ENCODE data around the gene ATP2C2. TPM values are rescaled to one million over a fixed set of nuclear protein-coding genes. Genes with fewer than 3 reads are reported as not detected.

The ATP2C2 gene, protein sequence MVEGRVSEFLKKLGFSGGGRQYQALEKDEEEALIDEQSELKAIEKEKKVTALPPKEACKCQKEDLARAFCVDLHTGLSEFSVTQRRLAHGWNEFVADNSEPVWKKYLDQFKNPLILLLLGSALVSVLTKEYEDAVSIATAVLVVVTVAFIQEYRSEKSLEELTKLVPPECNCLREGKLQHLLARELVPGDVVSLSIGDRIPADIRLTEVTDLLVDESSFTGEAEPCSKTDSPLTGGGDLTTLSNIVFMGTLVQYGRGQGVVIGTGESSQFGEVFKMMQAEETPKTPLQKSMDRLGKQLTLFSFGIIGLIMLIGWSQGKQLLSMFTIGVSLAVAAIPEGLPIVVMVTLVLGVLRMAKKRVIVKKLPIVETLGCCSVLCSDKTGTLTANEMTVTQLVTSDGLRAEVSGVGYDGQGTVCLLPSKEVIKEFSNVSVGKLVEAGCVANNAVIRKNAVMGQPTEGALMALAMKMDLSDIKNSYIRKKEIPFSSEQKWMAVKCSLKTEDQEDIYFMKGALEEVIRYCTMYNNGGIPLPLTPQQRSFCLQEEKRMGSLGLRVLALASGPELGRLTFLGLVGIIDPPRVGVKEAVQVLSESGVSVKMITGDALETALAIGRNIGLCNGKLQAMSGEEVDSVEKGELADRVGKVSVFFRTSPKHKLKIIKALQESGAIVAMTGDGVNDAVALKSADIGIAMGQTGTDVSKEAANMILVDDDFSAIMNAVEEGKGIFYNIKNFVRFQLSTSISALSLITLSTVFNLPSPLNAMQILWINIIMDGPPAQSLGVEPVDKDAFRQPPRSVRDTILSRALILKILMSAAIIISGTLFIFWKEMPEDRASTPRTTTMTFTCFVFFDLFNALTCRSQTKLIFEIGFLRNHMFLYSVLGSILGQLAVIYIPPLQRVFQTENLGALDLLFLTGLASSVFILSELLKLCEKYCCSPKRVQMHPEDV
- total RNA-seq (2021) (not detected in 2 replicates), Bru-seq, nascent RNA (percentile 2 among the genes with signal in this experiment), BruChase-seq, experiment 1, labeled RNA remaining after a 2-hour chase (percentile 4 among the genes with signal in this experiment), BruChase-seq, experiment 2, labeled RNA remaining after a 6-hour chase (not detected)
- long read RNA-seq: 0 reads

DNA sequence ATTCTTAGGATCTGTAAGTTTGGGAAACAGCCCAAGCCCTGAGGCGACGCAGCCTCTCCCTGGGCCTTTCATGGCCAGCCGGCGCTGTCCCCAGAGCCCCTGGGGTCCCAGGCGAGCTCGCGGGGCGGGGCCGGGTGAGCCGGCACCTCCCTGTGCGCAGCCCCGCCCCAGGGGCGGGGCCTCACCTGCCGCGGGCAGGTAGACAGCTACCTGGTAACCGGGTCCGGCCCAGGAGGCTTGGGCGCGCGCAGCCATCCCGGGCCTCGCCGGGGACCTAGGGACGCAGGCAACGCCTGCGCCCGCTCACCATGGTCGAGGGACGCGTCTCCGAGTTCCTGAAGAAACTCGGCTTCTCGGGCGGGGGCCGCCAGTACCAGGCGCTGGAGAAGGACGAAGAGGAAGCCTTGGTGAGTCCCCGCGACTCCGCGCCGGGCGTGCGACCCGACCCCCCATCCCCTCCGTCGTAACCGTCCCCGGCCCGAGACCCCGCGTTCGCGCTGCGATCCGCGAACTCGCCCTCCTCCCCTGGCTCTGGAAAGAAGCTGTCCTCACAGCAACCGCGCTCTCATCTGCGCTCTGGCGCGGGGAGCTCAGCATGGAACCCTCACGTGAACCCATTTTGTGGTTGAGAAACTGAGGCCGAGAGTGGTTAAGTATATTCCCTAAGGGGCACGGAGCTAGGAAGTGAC is at the start of gene ATP2C2:
Gene ATP2C2 (plus strand): TSS at position 231 of the 689 bp plus-strand sequence. CDS start 78 bp downstream, at position 309.
- no peaks in the 10 kb centered on the region for H3K36me3 ChIP-seq (ENCODE audit: insufficient read depth, low read length, poor library complexity, severe bottlenecking)
- no TSS peak for BruUV-seq (replicated peaks)

DNA sequence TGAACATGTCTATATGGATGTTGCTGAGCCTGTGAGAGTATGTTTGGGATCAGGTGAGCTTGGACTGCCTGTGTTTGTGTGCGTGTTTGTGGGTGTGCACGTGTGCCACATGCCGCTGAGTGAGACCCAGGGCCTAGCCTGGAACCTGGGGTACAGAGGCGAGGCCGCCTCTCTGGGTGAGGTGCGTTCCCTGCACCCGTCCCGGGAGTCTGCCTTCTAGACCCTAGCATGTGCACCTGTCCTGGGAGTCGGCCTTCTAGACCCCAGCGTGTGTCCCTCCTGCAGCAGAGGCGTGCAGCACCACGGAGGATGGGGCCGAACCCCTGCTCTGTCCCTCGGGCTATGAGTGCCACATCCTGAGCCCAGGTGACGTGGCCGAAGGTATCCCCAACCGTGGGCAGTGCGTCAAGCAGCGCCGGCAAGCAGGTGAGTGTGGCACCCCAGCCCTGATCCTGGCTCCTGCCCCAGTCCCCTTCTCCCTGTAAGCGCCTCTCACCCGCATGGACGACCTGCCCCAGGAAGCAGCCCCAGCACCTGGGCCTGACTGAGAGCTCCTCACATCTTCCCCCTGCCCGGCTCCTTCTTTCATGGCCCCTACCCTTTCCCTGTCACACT is 49.1 kb upstream of the ATP2C2 start:
- intact Hi-C loops (cut with micrococcal nuclease; ENCODE audit: unreplicated experiment): no loop called here
- Histone ChIP-seq H3K36me3 (ENCODE audit: insufficient read depth, low read length, poor library complexity, severe bottlenecking) (no peaks in the 10 kb centered on the region), H3K27me3 (replicated peaks; ENCODE audit: insufficient read depth, low read depth, low read length, poor library complexity) (peaks cover 7% of the 10 kb centered on the region), H3K4me3 (ENCODE audit: low read depth, low read length, poor library complexity, severe bottlenecking) (no peak overlapping the region), H3K4me1 (ENCODE audit: insufficient read depth, low read length, poor library complexity, severe bottlenecking) (no peaks in the 10 kb centered on the region), H3K27ac (ENCODE audit: low read depth, low read length, poor library complexity, severe bottlenecking) (no peak overlapping the region), H3K9me3 (ENCODE audit: low read depth, low read length, poor library complexity, severe bottlenecking) (no peaks in the 10 kb centered on the region)
- ChIA-PET POLR2A (ENCODE audit: low non-redundant PET) (no interaction called here), CTCF (no interaction called here)
- no peak for DNase-seq (ENCODE audit: low spot score)
- BruUV-seq (replicated peaks): no TSS peak
- TF ChIP-seq, protein P1, sequence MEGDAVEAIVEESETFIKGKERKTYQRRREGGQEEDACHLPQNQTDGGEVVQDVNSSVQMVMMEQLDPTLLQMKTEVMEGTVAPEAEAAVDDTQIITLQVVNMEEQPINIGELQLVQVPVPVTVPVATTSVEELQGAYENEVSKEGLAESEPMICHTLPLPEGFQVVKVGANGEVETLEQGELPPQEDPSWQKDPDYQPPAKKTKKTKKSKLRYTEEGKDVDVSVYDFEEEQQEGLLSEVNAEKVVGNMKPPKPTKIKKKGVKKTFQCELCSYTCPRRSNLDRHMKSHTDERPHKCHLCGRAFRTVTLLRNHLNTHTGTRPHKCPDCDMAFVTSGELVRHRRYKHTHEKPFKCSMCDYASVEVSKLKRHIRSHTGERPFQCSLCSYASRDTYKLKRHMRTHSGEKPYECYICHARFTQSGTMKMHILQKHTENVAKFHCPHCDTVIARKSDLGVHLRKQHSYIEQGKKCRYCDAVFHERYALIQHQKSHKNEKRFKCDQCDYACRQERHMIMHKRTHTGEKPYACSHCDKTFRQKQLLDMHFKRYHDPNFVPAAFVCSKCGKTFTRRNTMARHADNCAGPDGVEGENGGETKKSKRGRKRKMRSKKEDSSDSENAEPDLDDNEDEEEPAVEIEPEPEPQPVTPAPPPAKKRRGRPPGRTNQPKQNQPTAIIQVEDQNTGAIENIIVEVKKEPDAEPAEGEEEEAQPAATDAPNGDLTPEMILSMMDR (conservative IDR thresholded peaks at IDR 0.05; ENCODE audit: low read depth, low read length): no peak
- TF ChIP-seq EZH2 (IDR thresholded peaks at IDR 0.05; ENCODE audit: borderline replicate concordance, low read depth, low read length, poor library complexity, severe bottlenecking): no peak

More for the DNA sequence above, at the start of gene ATP2C2:
- intact Hi-C loops (cut with micrococcal nuclease; ENCODE audit: unreplicated experiment): no loop called here
- no peaks in the 10 kb centered on the region for H3K9me3 ChIP-seq (ENCODE audit: low read depth, low read length, poor library complexity, severe bottlenecking)
- POLR2A ChIA-PET (ENCODE audit: low non-redundant PET): no interaction called here
- TF ChIP-seq, protein P1 (conservative IDR thresholded peaks at IDR 0.05; ENCODE audit: low read depth, low read length): no peak
- peak; percentile 91 for TF ChIP-seq EZH2 (IDR thresholded peaks at IDR 0.05; ENCODE audit: borderline replicate concordance, low read depth, low read length, poor library complexity, severe bottlenecking)
- no peaks in the 10 kb centered on the region for H3K4me1 ChIP-seq (ENCODE audit: insufficient read depth, low read length, poor library complexity, severe bottlenecking)
- H3K27ac ChIP-seq (ENCODE audit: low read depth, low read length, poor library complexity, severe bottlenecking): no peak within 1 kb of the TSS
- H3K27me3 ChIP-seq (replicated peaks; ENCODE audit: insufficient read depth, low read depth, low read length, poor library complexity): peaks cover 67% of the 10 kb centered on the region
- DNase-seq (ENCODE audit: low spot score): no peak
- no peak within 1 kb of the TSS for H3K4me3 ChIP-seq (ENCODE audit: low read depth, low read length, poor library complexity, severe bottlenecking)
- CTCF ChIA-PET: no interaction called here

DNA sequence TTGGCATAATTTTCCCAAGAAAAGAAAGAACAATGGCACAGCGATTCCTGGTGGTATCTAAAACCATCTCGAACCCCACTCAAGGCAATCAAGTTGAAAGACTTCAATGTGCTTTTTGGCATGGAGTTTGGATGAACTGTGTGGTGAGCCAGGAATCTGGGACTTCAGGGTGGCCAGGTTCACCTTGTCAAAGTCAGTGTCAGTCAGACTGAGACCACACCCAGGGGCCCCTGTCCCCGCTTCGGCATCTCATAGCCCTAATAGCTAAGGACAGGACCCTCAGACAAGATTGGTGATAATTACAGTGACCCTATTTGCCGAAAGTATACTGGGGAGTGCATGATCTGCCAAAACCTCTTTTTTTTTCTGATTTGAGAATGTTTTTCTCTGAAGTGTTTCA is 47.8 kb upstream of the ATP2C2 start:
- DNase-seq (ENCODE audit: low spot score): no peak
- no peak for TF ChIP-seq EZH2 (IDR thresholded peaks at IDR 0.05; ENCODE audit: borderline replicate concordance, low read depth, low read length, poor library complexity, severe bottlenecking)
- TF ChIP-seq, protein P1 (conservative IDR thresholded peaks at IDR 0.05; ENCODE audit: low read depth, low read length): no peak

More for the DNA sequence above, 47.8 kb upstream of the ATP2C2 start:
- Histone ChIP-seq H3K36me3 (ENCODE audit: insufficient read depth, low read length, poor library complexity, severe bottlenecking) (no peaks in the 10 kb centered on the region), H3K27me3 (replicated peaks; ENCODE audit: insufficient read depth, low read depth, low read length, poor library complexity) (no peaks in the 10 kb centered on the region), H3K4me1 (ENCODE audit: insufficient read depth, low read length, poor library complexity, severe bottlenecking) (no peaks in the 10 kb centered on the region), H3K27ac (ENCODE audit: low read depth, low read length, poor library complexity, severe bottlenecking) (no peak overlapping the region), H3K4me3 (ENCODE audit: low read depth, low read length, poor library complexity, severe bottlenecking) (no peak overlapping the region), H3K9me3 (ENCODE audit: low read depth, low read length, poor library complexity, severe bottlenecking) (no peaks in the 10 kb centered on the region)
- ChIA-PET POLR2A (ENCODE audit: low non-redundant PET) (no interaction called here), CTCF (no interaction called here)
- intact Hi-C loops (cut with micrococcal nuclease; ENCODE audit: unreplicated experiment): no loop called here
- no TSS peak for BruUV-seq (replicated peaks)
